ENCODE measurements around the gene RGL4. TPM values are rescaled to one million over a fixed set of nuclear protein-coding genes. Genes with fewer than 3 reads are reported as not detected.
"Not testable (repeated sequence)": the region's sequence is repeated elsewhere in the genome, so short reads cannot be mapped to it uniquely, and the experiment has no call there.

RGL4 gene
- total RNA-seq, 2 donors from 2014 or later = not detected

GRCh38 chr22:23652711-23653110 is 38.1 kb upstream of the RGL4 start:
- H3K4me3 ChIP-seq = no peak overlapping the region
- H3K27me3 ChIP-seq (replicated peaks; ENCODE audit: insufficient read depth) = no peaks in the 10 kb centered on the region
- no peak for ATAC-seq (ENCODE audit: insufficient number of reproducible peaks, low FRiP score, low read depth)
- H3K9me3 ChIP-seq = no peaks in the 10 kb centered on the region
- no peak for DNase-seq (ENCODE audit: low spot score)
- no peak overlapping the region for H3K27ac ChIP-seq
- no peaks in the 10 kb centered on the region for H3K4me1 ChIP-seq (ENCODE audit: control insufficient read depth in 1 of 2, low read depth in 2 of 2)
- TF ChIP-seq CTCF (IDR thresholded peaks at IDR 0.05) = no peak
- no peaks in the 10 kb centered on the region for H3K36me3 ChIP-seq

DNA sequence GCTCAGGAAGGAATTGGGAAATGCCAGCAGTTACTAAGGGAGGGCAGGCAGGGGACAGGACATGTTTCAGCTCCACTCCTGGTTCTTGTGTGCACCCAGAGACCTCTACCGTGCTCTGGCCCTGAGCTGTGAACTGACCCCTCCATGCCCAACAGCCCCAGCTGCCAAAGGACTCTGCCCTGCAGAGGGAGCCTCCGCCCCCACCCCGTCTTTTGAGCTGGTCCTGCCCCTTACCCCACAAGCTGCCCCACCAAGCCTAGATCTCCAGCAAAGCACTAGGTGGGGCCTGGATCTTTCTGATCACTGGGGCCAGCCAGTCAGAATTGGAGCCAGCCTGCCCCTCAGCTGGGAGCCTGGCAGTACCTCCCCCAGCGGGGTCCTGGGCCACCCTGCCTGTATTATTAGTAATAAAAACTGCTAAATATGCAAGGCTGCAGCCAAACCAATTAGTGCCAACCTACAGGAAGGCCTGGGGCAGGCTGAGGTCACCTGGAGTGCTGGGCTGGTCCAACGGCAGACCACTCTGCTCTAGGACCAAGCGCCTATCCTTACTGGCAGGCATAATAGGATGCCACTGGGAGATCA is 34.8 kb upstream of the RGL4 start:
- no peak for ATAC-seq (ENCODE audit: insufficient number of reproducible peaks, low FRiP score, low read depth)

DNA sequence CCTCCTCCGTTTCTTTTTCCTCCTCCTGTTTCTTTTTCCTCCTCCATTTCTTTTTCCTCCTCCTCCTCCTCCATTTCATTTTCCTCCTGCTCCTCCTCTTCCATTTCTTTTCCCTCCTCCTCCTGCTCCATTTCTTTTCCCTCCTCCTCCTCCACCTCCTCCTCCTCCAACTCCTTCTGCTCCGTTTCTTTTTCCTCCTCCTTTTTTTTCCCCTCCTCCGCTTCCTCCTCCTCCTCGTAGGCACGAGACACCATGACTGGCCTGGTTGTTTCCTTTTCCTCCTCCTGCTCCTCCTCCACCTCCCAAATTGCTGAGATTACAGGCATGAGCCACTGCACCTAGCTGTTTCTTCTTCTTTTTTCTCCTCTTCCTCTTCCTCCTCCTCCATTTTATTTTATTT is 33.1 kb upstream of the RGL4 start:
- TF ChIP-seq CTCF (IDR thresholded peaks at IDR 0.05) = no peak
- no peaks in the 10 kb centered on the region for H3K27me3 ChIP-seq (replicated peaks; ENCODE audit: insufficient read depth)
- no peak for ATAC-seq (ENCODE audit: insufficient number of reproducible peaks, low FRiP score, low read depth)
- H3K4me1 ChIP-seq (ENCODE audit: control insufficient read depth in 1 of 2, low read depth in 2 of 2) = no peaks in the 10 kb centered on the region
- no peak overlapping the region for H3K4me3 ChIP-seq
- no peak for DNase-seq (ENCODE audit: low spot score)
- H3K27ac ChIP-seq = no peak overlapping the region
- H3K9me3 ChIP-seq = no peaks in the 10 kb centered on the region
- H3K36me3 ChIP-seq = peaks cover 14% of the 10 kb centered on the region

More for the DNA sequence above, 34.8 kb upstream of the RGL4 start:
- DNase-seq (ENCODE audit: low spot score) = no peak
- Histone ChIP-seq H3K27me3 (replicated peaks; ENCODE audit: insufficient read depth) (no peaks in the 10 kb centered on the region), H3K27ac (no peak overlapping the region), H3K4me3 (no peak overlapping the region), H3K9me3 (no peaks in the 10 kb centered on the region), H3K4me1 (ENCODE audit: control insufficient read depth in 1 of 2, low read depth in 2 of 2) (no peaks in the 10 kb centered on the region), H3K36me3 (peaks cover 14% of the 10 kb centered on the region)
- TF ChIP-seq CTCF (IDR thresholded peaks at IDR 0.05) = no peak

DNA sequence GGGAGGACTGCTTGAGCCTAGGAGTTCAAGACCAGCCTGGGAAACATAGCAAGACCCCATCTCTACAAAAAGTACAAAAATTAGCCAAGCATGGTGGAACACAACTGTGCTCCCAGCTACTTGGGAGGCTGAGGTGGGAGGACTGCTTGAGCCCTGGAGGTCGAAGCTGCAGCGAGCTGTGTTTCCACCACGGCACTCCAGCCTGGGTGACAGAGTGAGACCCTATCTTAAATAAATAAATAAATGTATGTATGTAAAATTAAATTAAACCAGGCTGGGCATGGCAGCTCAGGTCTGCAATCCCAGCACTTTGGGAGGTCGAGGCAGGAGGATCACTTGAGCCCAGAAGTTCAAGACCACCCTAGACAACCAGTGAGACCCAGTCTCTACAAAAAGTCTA is 30.4 kb upstream of the RGL4 start:
- not testable (repeated sequence) for H3K27me3 ChIP-seq (replicated peaks; ENCODE audit: insufficient read depth); H3K27ac ChIP-seq; ATAC-seq (ENCODE audit: insufficient number of reproducible peaks, low FRiP score, low read depth); H3K4me1 ChIP-seq (ENCODE audit: control insufficient read depth in 1 of 2, low read depth in 2 of 2); DNase-seq (ENCODE audit: low spot score); H3K9me3 ChIP-seq; H3K4me3 ChIP-seq
- peaks cover 14% of the 10 kb centered on the region for H3K36me3 ChIP-seq

DNA sequence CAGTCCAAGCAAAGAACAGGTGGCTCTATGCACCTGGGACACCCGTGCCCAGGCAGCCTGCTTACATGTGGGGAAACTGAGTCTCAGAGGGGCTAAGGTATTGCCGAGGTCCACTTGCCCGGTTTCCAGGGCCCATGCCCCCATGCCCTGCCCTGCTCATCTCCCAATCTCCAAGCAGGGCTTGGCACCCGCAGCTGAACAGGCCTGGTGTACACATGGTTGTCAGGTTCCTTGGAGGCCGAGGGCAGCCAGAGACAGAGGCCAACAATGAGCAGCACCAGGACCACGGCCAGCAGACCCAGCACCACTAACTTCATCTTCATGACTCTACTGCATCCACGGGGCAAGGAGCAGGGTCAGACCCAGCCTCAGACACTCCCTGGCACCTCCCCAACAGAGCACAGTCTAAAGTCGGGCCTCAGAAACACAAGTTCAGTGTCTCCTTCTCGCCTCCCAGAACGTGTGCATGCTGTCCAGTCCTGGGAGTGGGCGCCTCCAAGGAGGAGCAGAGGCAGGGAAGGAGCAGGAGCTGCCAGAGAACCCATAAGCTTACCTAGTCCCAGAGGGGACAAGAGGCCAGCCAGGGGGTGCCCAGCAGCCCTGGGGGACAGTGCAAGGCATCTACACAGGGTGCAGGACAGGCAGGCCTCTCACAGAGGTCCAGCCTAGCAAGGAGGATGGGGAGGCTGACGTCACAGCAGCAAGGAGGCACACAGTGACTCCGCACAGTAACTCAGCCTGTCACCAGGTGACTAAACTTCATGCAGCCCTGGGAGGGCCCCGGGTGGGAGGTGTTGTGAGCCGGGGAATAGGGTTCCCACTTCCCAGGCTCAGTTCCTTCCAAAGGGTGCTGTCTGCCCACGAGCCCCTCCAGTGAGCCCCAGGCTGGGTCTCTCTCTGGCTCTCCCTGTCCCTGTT is 20.2 kb upstream of the RGL4 start:
- Histone ChIP-seq H3K27me3 (replicated peaks; ENCODE audit: insufficient read depth) (no peaks in the 10 kb centered on the region), H3K9me3 (no peaks in the 10 kb centered on the region), H3K36me3 (no peaks in the 10 kb centered on the region), H3K4me1 (ENCODE audit: control insufficient read depth in 1 of 2, low read depth in 2 of 2) (no peaks in the 10 kb centered on the region), H3K27ac (no peak overlapping the region), H3K4me3 (no peak overlapping the region)
- ATAC-seq (ENCODE audit: insufficient number of reproducible peaks, low FRiP score, low read depth) = no peak
- no peak for TF ChIP-seq CTCF (IDR thresholded peaks at IDR 0.05)
- no peak for DNase-seq (ENCODE audit: low spot score)

- H3K4me3 ChIP-seq; H3K4me1 ChIP-seq (ENCODE audit: control insufficient read depth in 1 of 2, low read depth in 2 of 2); ATAC-seq (ENCODE audit: insufficient number of reproducible peaks, low FRiP score, low read depth); H3K27me3 ChIP-seq (replicated peaks; ENCODE audit: insufficient read depth); DNase-seq (ENCODE audit: low spot score); H3K36me3 ChIP-seq; H3K9me3 ChIP-seq; H3K27ac ChIP-seq: not testable (repeated sequence)
Observed at GRCh38 chr22:23671387-23671786, 19.4 kb upstream of the RGL4 start.

- not testable (repeated sequence) for DNase-seq (ENCODE audit: low spot score); H3K27me3 ChIP-seq (replicated peaks; ENCODE audit: insufficient read depth); H3K27ac ChIP-seq; ATAC-seq (ENCODE audit: insufficient number of reproducible peaks, low FRiP score, low read depth); H3K4me1 ChIP-seq (ENCODE audit: control insufficient read depth in 1 of 2, low read depth in 2 of 2); H3K36me3 ChIP-seq; H3K4me3 ChIP-seq; H3K9me3 ChIP-seq
Observed at GRCh38 chr22:23672307-23673049, 18.3 kb upstream of the RGL4 start.
